OCI-LY3 (cell line): Measurements from ENCODE around the gene SWI5.

Source experiments
- EZH2phosphoT487 ChIP-seq: fragments of 200-600 bp; shearing (Covaris generic); IDR thresholded peaks from 2 replicates; pipeline ENCODE4 v1.6.1; 2018; ENCODE audit warnings: antibody characterized with exemption, mixed run types, low read depth
- TF ChIP-seq, protein P1 (sequence below): fragments of 200-600, 300-600 bp; sonication (generic); IDR thresholded peaks from 2 replicates; pipeline ENCODE4 v1.5.1; 2014; ENCODE audit warnings: antibody characterized with exemption, low read length, low read depth

DNA sequence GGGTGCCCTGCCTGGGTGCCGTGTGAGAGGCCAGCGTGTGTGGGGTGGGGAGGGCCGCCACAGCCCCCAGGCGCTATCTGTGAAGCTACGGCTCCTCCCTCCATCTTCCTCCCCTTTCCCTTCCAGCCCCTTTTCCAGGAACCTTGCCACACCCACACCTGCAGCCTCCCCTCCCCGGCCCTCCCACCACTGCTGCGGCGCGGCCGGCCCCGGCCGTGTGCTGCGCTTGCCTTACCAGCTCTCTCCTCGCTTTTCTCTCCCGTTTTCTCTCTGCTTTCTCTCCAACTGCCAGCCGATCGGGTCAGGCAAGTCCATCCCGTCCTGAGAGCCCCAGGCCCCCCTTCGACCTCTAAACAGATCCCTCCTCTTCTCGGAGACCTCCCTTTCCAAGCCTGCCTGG is 21.7 kb upstream of the SWI5 start:
- TF ChIP-seq, protein P1, sequence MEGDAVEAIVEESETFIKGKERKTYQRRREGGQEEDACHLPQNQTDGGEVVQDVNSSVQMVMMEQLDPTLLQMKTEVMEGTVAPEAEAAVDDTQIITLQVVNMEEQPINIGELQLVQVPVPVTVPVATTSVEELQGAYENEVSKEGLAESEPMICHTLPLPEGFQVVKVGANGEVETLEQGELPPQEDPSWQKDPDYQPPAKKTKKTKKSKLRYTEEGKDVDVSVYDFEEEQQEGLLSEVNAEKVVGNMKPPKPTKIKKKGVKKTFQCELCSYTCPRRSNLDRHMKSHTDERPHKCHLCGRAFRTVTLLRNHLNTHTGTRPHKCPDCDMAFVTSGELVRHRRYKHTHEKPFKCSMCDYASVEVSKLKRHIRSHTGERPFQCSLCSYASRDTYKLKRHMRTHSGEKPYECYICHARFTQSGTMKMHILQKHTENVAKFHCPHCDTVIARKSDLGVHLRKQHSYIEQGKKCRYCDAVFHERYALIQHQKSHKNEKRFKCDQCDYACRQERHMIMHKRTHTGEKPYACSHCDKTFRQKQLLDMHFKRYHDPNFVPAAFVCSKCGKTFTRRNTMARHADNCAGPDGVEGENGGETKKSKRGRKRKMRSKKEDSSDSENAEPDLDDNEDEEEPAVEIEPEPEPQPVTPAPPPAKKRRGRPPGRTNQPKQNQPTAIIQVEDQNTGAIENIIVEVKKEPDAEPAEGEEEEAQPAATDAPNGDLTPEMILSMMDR: no peak
- no peak for TF ChIP-seq EZH2phosphoT487
